ENCODE data around the gene KRTAP13-2. TPM values are rescaled to one million over a fixed set of nuclear protein-coding genes. Genes with fewer than 3 reads are reported as not detected.

The KRTAP13-2 gene
- total and polyA plus RNA-seq, 2 of the 4 experiments (the other 2 are of a cell fraction): not detected

DNA sequence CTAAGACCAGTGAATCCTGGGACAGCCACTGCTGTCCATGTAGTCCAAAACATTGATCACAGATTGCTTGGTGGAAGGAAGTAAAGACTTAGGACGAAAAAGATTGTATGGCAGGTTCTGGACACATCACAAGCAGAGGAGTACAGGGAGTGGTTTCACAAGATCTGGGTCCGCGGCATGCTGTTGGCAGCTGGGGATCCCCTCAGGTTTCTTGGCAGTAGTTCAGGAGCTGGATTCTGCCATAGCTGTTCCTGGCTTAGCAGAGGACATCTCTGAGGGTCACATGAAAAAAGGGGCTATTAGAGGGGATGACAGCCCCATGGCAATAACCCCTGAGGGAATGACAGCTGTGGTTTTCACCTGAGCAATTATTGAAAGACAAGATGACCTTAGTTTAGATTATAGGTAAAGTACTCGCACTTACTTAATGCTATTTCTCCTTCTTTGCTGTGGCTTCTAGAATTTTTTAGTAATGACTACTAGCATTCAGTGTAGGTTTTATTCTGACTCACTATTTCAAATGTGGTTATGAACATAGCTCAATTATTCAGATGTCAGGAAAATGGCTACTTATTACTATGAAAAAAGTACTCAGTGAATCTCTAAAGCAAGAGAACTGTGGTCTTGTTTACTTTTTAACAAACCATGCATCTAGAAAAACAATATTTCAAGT is 42.7 kb downstream of the KRTAP13-2 start:
- dilution Hi-C loops (cut with HindIII; ENCODE audit: low sequenced_read_pairs, unreplicated experiment): no loop called here
- Histone ChIP-seq H3K23ac (ENCODE audit: low read depth, low read length) (no peak overlapping the region), H4K91ac (ENCODE audit: insufficient read depth, low read depth, low read length) (no peak overlapping the region), H2BK20ac (ENCODE audit: low read depth, low read length) (no peak overlapping the region), H3K79me1 (ENCODE audit: low read depth in 1 of 2, low read length in 2 of 2) (no peaks in the 10 kb centered on the region), H3K9me3 (ENCODE audit: control insufficient read depth, insufficient read depth, low read length) (peaks cover 14% of the 10 kb centered on the region), H3K4me1 (ENCODE audit: control insufficient read depth, insufficient read depth, low read length) (no peaks in the 10 kb centered on the region), H2BK120ac (ENCODE audit: low read depth, low read length) (no peak overlapping the region), H2AFZ (replicated peaks; ENCODE audit: low read length, poor library complexity) (no peak overlapping the region), H3K18ac (ENCODE audit: low read depth, low read length) (no peak overlapping the region), H3K9me1 (ENCODE audit: insufficient read depth, low read length) (no peaks in the 10 kb centered on the region), H3K4me3 (ENCODE audit: insufficient read depth, low read depth, low read length) (no peak overlapping the region), H2AK5ac (ENCODE audit: low read depth, low read length) (no peak overlapping the region), H3K9ac (ENCODE audit: low read depth, low read length) (no peak overlapping the region), H4K20me1 (ENCODE audit: insufficient read depth, low read length) (no peaks in the 10 kb centered on the region), H2BK5ac (ENCODE audit: low read depth, low read length, poor library complexity, severe bottlenecking) (no peak overlapping the region), H3K4me2 (ENCODE audit: low read depth, low read length) (no peak overlapping the region), H2AK9ac (replicated peaks; ENCODE audit: low read depth, low read length, poor library complexity) (no peak overlapping the region), H3K14ac (replicated peaks; ENCODE audit: low read depth, low read length) (no peak overlapping the region), H3K36me3 (ENCODE audit: control insufficient read depth, insufficient read depth, low read length) (no peaks in the 10 kb centered on the region), H3K27me3 (ENCODE audit: control insufficient read depth, insufficient read depth, low read length) (no peaks in the 10 kb centered on the region), H3K27ac (ENCODE audit: insufficient read depth, low read length) (no peak overlapping the region), H2BK15ac (ENCODE audit: low read depth, low read length) (no peak overlapping the region), H4K5ac (ENCODE audit: low read depth, low read length) (no peak overlapping the region), H4K8ac (ENCODE audit: low read depth in 2 of 2, low read length in 2 of 2) (no peak overlapping the region), H3K56ac (ENCODE audit: extremely low read depth, insufficient read depth, low read length) (no peak overlapping the region), H3K4ac (ENCODE audit: low read depth, low read length) (no peak overlapping the region)
- TF ChIP-seq, protein P1, sequence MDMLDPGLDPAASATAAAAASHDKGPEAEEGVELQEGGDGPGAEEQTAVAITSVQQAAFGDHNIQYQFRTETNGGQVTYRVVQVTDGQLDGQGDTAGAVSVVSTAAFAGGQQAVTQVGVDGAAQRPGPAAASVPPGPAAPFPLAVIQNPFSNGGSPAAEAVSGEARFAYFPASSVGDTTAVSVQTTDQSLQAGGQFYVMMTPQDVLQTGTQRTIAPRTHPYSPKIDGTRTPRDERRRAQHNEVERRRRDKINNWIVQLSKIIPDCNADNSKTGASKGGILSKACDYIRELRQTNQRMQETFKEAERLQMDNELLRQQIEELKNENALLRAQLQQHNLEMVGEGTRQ (IDR thresholded peaks at IDR 0.05; ENCODE audit: low read depth, low read length): no peak
- TF ChIP-seq CEBPB (IDR thresholded peaks at IDR 0.05; ENCODE audit: low read depth, low read length) (no peak), MAFK (IDR thresholded peaks at IDR 0.05; ENCODE audit: low read depth, low read length) (no peak), MAZ (IDR thresholded peaks at IDR 0.05; ENCODE audit: borderline replicate concordance, low read depth, low read length) (no peak), RFX5 (IDR thresholded peaks at IDR 0.05; ENCODE audit: low read depth, low read length) (no peak), RCOR1 (IDR thresholded peaks at IDR 0.05; ENCODE audit: insufficient replicate concordance, low read length) (no peak), CHD1 (IDR thresholded peaks at IDR 0.05; ENCODE audit: low read depth, low read length) (no peak), SMC3 (IDR thresholded peaks at IDR 0.05; ENCODE audit: low read depth, low read length) (no peak)
- TF ChIP-seq, protein P2, sequence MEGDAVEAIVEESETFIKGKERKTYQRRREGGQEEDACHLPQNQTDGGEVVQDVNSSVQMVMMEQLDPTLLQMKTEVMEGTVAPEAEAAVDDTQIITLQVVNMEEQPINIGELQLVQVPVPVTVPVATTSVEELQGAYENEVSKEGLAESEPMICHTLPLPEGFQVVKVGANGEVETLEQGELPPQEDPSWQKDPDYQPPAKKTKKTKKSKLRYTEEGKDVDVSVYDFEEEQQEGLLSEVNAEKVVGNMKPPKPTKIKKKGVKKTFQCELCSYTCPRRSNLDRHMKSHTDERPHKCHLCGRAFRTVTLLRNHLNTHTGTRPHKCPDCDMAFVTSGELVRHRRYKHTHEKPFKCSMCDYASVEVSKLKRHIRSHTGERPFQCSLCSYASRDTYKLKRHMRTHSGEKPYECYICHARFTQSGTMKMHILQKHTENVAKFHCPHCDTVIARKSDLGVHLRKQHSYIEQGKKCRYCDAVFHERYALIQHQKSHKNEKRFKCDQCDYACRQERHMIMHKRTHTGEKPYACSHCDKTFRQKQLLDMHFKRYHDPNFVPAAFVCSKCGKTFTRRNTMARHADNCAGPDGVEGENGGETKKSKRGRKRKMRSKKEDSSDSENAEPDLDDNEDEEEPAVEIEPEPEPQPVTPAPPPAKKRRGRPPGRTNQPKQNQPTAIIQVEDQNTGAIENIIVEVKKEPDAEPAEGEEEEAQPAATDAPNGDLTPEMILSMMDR (conservative IDR thresholded peaks at IDR 0.05; ENCODE audit: low read depth, low read length): no peak
- ATAC-seq (ENCODE audit: low read depth) (no peak), DNase-seq (no peak)
- no TSS peak for BruUV-seq (replicated peaks)
- CTCF ChIA-PET: no interaction called here
- WGBS, 2 experiments (ENCODE audit: extremely low coverage in 2 of 2, insufficient read length in 1 of 2): 40% methylated on average over 3 of the region's 4 CpGs; no CpG with 5 or more reads in 1 of the 2 experiments
- intact Hi-C loops (cut with micrococcal nuclease): no loop called here
- in situ Hi-C loops (cut with MboI; ENCODE audit: low sequenced_read_pairs): no loop called here
- POLR2A ChIA-PET (ENCODE audit: unreplicated experiment): no interaction called here

All from IMR-90 (cell line).